RWPE2 (cell line): Measurements from ENCODE around the gene RBKS.

Source experiments
- ATAC-seq: fragments of 200-7000 bp; cut with Tn5 transposase; 3 replicates; pipeline ENCODE4 v1.9.1; 2021; ENCODE audit warnings: low read depth
- DNase-seq: peaks from one replicate; pipeline ENCODE4 v3.0.0-alpha.2; 2020; ENCODE audit warnings: low spot score
- H3K27ac ChIP-seq: fragments of 450-650 bp; 2 replicates; pipeline ENCODE4 v1.5.1; 2017; ENCODE audit warnings: mild to moderate bottlenecking; ENCODE audit not compliant: poor library complexity, severe bottlenecking
- H3K27me3 ChIP-seq: fragments of 250-450 bp; sonication (Bioruptor Pico); 2 replicates; pipeline ENCODE4 v1.5.1; 2021; ENCODE audit warnings: mild to moderate bottlenecking, moderate library complexity; ENCODE audit not compliant: insufficient read depth, poor library complexity, severe bottlenecking
- H3K36me3 ChIP-seq: fragments of 250-450 bp; sonication (Bioruptor Pico); 2 replicates; pipeline ENCODE4 v1.5.1; 2020; ENCODE audit warnings: low read depth, mild to moderate bottlenecking, moderate library complexity
- H3K4me1 ChIP-seq: fragments of 250-450 bp; sonication (Bioruptor Pico); 2 replicates; pipeline ENCODE4 v1.5.1; 2021; ENCODE audit warnings: mild to moderate bottlenecking, moderate library complexity; ENCODE audit not compliant: insufficient read depth, poor library complexity, severe bottlenecking
- H3K4me3 ChIP-seq: fragments of 250-450 bp; sonication (Bioruptor Pico); 2 replicates; pipeline ENCODE4 v1.5.1; 2021; ENCODE audit warnings: mild to moderate bottlenecking, moderate library complexity; ENCODE audit not compliant: severe bottlenecking
- H3K9me3 ChIP-seq: fragments of 250-450 bp; sonication (Bioruptor Pico); 2 replicates; pipeline ENCODE4 v1.5.1; 2021; ENCODE audit warnings: mild to moderate bottlenecking, moderate library complexity; ENCODE audit not compliant: severe bottlenecking
- CTCF ChIP-seq: fragments of 450-650 bp; IDR thresholded peaks from one replicate; pipeline ENCODE4 v1.5.1; 2017; ENCODE audit warnings: mild to moderate bottlenecking, moderate library complexity; ENCODE audit not compliant: poor library complexity, severe bottlenecking

Gene RBKS

GRCh38 chr2:27739058-27739373 lies 151.2 kb downstream of the RBKS start:
- Histone ChIP-seq H3K27ac (no peak overlapping the region), H3K4me3 (no peak overlapping the region), H3K36me3 (no peaks in the 10 kb centered on the region), H3K9me3 (peaks cover 2% of the 10 kb centered on the region), H3K27me3 (no peaks in the 10 kb centered on the region), H3K4me1 (peaks cover 5% of the 10 kb centered on the region)
- DNase-seq = no peak
- no peak for TF ChIP-seq CTCF
- ATAC-seq = no peak

GRCh38 chr2:27738349-27739057 lies 151.7 kb downstream of the RBKS start:
- H3K27ac ChIP-seq = peak overlapping the region; percentile 1
- H3K36me3 ChIP-seq = no peaks in the 10 kb centered on the region
- DNase-seq (no peak), ATAC-seq (no peak)
- H3K4me3 ChIP-seq = no peak overlapping the region
- no peak for TF ChIP-seq CTCF
- H3K4me1 ChIP-seq = peaks cover 5% of the 10 kb centered on the region
- peaks cover 2% of the 10 kb centered on the region for H3K9me3 ChIP-seq
- no peaks in the 10 kb centered on the region for H3K27me3 ChIP-seq

- no peak overlapping the region for H3K4me3 ChIP-seq
- no peaks in the 10 kb centered on the region for H3K36me3 ChIP-seq
- ATAC-seq (peak; percentile 34; the same call in 1 of the 3 replicates), DNase-seq (no peak)
- H3K27ac ChIP-seq = peak overlapping the region; percentile 1
- TF ChIP-seq CTCF = no peak
- peaks cover 5% of the 10 kb centered on the region for H3K4me1 ChIP-seq
- H3K27me3 ChIP-seq = no peaks in the 10 kb centered on the region
- H3K9me3 ChIP-seq = peaks cover 2% of the 10 kb centered on the region
Measured at GRCh38 chr2:27737676-27738348, 152.4 kb downstream of the RBKS start.

GRCh38 chr2:27736890-27737204 lies 153.3 kb downstream of the RBKS start:
- DNase-seq (no peak), ATAC-seq (no peak)
- H3K4me1 ChIP-seq = peaks cover 5% of the 10 kb centered on the region
- peaks cover 2% of the 10 kb centered on the region for H3K9me3 ChIP-seq
- H3K36me3 ChIP-seq = no peaks in the 10 kb centered on the region
- H3K27me3 ChIP-seq = no peaks in the 10 kb centered on the region
- TF ChIP-seq CTCF = no peak
- H3K27ac ChIP-seq = no peak overlapping the region
- H3K4me3 ChIP-seq = no peak overlapping the region
